Measurements from ENCODE around the gene TIMMDC1. TPM values are rescaled to one million over a fixed set of nuclear protein-coding genes. Genes with fewer than 3 reads are reported as not detected.

The TIMMDC1 gene
- total and polyA plus RNA-seq, 9 of the 15 experiments (the other 6 are each of a cell fraction or from before 2014, with no cell fraction given), result 62.1 to 226 (median 86.6) TPM

DNA sequence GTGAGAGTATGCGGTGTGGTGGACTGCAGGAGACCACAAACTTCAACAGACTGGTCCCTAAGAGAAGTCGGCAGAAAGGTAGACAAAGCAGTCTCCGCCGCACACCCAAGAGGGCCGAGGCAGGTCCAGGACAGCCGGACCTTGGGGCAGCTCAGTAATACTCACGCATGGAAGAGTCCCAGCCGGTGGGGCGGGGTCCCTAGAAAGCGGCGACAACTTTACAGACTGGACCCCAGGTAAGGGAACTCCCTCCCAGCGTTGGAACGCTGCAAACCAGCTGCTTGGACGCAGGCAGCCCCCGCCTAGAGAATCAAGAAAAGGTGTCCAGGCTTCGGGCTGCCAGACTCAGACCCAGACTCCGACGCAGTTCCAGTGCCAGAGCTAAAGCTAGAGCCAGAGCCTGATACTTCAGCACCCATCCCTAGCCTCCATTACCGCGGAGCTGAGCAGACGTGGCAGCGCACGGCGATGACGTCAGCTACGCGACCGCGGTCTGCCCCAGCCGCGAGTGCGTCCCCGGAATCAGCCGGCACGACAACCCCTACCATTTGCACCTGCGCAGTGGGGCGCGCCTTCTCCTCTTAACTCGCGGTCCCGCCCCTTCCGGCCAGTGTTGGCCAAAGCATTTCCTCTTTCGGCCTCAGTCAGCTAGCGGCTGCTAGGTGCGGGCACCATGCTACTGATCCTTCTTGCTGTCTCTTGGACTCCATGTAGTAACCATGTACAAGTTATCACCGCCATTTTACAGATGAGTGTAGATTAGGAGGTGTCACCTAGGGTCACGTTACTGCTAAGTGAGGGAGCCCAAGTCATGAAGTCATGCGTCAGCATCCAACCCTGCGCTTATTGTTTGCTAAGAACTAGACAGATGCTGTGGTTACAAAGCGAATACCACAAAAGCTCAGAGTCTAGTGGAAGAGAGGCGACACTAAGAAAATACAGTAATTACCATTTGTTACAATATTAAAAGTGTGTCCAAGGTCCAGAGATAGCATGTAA lies 34.9 kb upstream of the TIMMDC1 start, which contains the start of gene TMEM39A (continued):
- TF ChIP-seq, protein P1, sequence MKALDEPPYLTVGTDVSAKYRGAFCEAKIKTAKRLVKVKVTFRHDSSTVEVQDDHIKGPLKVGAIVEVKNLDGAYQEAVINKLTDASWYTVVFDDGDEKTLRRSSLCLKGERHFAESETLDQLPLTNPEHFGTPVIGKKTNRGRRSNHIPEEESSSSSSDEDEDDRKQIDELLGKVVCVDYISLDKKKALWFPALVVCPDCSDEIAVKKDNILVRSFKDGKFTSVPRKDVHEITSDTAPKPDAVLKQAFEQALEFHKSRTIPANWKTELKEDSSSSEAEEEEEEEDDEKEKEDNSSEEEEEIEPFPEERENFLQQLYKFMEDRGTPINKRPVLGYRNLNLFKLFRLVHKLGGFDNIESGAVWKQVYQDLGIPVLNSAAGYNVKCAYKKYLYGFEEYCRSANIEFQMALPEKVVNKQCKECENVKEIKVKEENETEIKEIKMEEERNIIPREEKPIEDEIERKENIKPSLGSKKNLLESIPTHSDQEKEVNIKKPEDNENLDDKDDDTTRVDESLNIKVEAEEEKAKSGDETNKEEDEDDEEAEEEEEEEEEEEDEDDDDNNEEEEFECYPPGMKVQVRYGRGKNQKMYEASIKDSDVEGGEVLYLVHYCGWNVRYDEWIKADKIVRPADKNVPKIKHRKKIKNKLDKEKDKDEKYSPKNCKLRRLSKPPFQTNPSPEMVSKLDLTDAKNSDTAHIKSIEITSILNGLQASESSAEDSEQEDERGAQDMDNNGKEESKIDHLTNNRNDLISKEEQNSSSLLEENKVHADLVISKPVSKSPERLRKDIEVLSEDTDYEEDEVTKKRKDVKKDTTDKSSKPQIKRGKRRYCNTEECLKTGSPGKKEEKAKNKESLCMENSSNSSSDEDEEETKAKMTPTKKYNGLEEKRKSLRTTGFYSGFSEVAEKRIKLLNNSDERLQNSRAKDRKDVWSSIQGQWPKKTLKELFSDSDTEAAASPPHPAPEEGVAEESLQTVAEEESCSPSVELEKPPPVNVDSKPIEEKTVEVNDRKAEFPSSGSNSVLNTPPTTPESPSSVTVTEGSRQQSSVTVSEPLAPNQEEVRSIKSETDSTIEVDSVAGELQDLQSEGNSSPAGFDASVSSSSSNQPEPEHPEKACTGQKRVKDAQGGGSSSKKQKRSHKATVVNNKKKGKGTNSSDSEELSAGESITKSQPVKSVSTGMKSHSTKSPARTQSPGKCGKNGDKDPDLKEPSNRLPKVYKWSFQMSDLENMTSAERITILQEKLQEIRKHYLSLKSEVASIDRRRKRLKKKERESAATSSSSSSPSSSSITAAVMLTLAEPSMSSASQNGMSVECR (CRISPR knock-in tag; IDR thresholded peaks at IDR 0.05), result peak; percentile 56; the same call in 1 of the 2 replicates
- TF ChIP-seq POLR2AphosphoS2 (IDR thresholded peaks at IDR 0.05; ENCODE audit: low read length) (peak; percentile 89; the same call in 1 of the 2 replicates), ZBTB11 (CRISPR knock-in tag; IDR thresholded peaks at IDR 0.05) (peak in 1 of 3 experiments; percentile 75; a peak in 2 of 6 replicates), CSDE1 (IDR thresholded peaks at IDR 0.05) (peak in 1 of 2 experiments; percentile 60; a peak in 2 of 4 replicates), ZBTB12 (CRISPR knock-in tag; IDR thresholded peaks at IDR 0.05) (peak; percentile 96), ZC3H11A (IDR thresholded peaks at IDR 0.05; ENCODE audit: low read depth, low read length) (0 out of 2 replicates have a peak, but pooled peaks have one; percentile 65), PREB (CRISPR knock-in tag; IDR thresholded peaks at IDR 0.05) (no peak), CREB3L1 (IDR thresholded peaks at IDR 0.05; ENCODE audit: borderline replicate concordance, low read depth) (peak; percentile 100), FOXM1 (IDR thresholded peaks at IDR 0.05; ENCODE audit: low read depth) (no peak), FOXM1 (CRISPR knock-in tag; IDR thresholded peaks at IDR 0.05; ENCODE audit: low read depth) (no peak), MYNN (IDR thresholded peaks at IDR 0.05) (no peak), MYNN (CRISPR knock-in tag; IDR thresholded peaks at IDR 0.05) (no peak), CHD1 (IDR thresholded peaks at IDR 0.05; ENCODE audit: low read length) (peak; percentile 69)
